Measurements from ENCODE around the gene DOCK9.

DOCK9 gene

GRCh38 chr13:98998831-98999638 lies 21.2 kb upstream of the DOCK9 start:
- no peak for DNase-seq (ENCODE audit: low read depth)

- no peak for DNase-seq (ENCODE audit: low read depth)
These were observed 20.1 kb upstream of the DOCK9 start for GRCh38 chr13:98997738-98998641.

GRCh38 chr13:98997011-98997730 lies 19.3 kb upstream of the DOCK9 start:
- DNase-seq (ENCODE audit: low read depth): no peak

GRCh38 chr13:98996046-98996445 lies 18.2 kb upstream of the DOCK9 start:
- DNase-seq (ENCODE audit: low read depth): no peak

- no peak for DNase-seq (ENCODE audit: low read depth)
These were observed 17.0 kb upstream of the DOCK9 start for GRCh38 chr13:98994896-98995295.

GRCh38 chr13:98994080-98994479 lies 16.2 kb upstream of the DOCK9 start:
- DNase-seq (ENCODE audit: low read depth): no peak

GRCh38 chr13:98992355-98992754 lies 14.5 kb upstream of the DOCK9 start:
- DNase-seq (ENCODE audit: low read depth): no peak

GRCh38 chr13:98990701-98991100 lies 12.8 kb upstream of the DOCK9 start:
- DNase-seq (ENCODE audit: low read depth): no peak

GRCh38 chr13:98989469-98990235 lies 11.8 kb upstream of the DOCK9 start:
- no peak for DNase-seq (ENCODE audit: low read depth)

- no peak for DNase-seq (ENCODE audit: low read depth)
These were observed 10.9 kb upstream of the DOCK9 start for GRCh38 chr13:98988780-98989179.

- DNase-seq (ENCODE audit: low read depth): no peak
These were observed 10.4 kb upstream of the DOCK9 start for GRCh38 chr13:98988277-98988676.

- DNase-seq (ENCODE audit: low read depth): no peak
These were observed 9.4 kb upstream of the DOCK9 start for GRCh38 chr13:98987275-98987674.

- DNase-seq (ENCODE audit: low read depth): no peak
These were observed 8.5 kb upstream of the DOCK9 start for GRCh38 chr13:98986226-98986846.

GRCh38 chr13:98985591-98985990 lies 7.7 kb upstream of the DOCK9 start:
- no peak for DNase-seq (ENCODE audit: low read depth)

GRCh38 chr13:98984983-98985382 lies 7.1 kb upstream of the DOCK9 start:
- no peak for DNase-seq (ENCODE audit: low read depth)

GRCh38 chr13:98984118-98984517 lies 6.3 kb upstream of the DOCK9 start:
- DNase-seq (ENCODE audit: low read depth): no peak

GRCh38 chr13:98983182-98983581 lies 5.3 kb upstream of the DOCK9 start:
- no peak for DNase-seq (ENCODE audit: low read depth)

GRCh38 chr13:98981369-98982080 lies 3.7 kb upstream of the DOCK9 start:
- DNase-seq (ENCODE audit: low read depth): no peak

- DNase-seq (ENCODE audit: low read depth): no peak
These were observed 1.3 kb upstream of the DOCK9 start for GRCh38 chr13:98979012-98979660.

GRCh38 chr13:98978280-98978679 lies 416 bp upstream of the DOCK9 start:
- DNase-seq (ENCODE audit: low read depth): no peak
